GM13976 (cell line): Measurements from ENCODE around the gene SEC22A.

Experiments used
- DNase-seq: peaks from one replicate; pipeline ENCODE4 v3.0.0; 2012; ENCODE audit warnings: low spot score
- in situ Hi-C: fragments of 300-500 bp; cut with MboI; formaldehyde crosslinking; loops from one replicate; pipeline ENCODE4 v1.12.0; 2022; ENCODE audit warnings: low sequenced_read_pairs, mixed read lengths, inconsistent platforms; ENCODE audit not compliant: unreplicated experiment
- TF ChIP-seq, protein P1 (sequence below): IDR thresholded peaks from 2 replicates; pipeline ENCODE4 v1.5.1; 2012; ENCODE audit warnings: borderline replicate concordance, mild to moderate bottlenecking; ENCODE audit not compliant: insufficient read depth; ENCODE audit errors: extremely low read depth, missing control alignments, control extremely low read depth

SEC22A gene

DNA sequence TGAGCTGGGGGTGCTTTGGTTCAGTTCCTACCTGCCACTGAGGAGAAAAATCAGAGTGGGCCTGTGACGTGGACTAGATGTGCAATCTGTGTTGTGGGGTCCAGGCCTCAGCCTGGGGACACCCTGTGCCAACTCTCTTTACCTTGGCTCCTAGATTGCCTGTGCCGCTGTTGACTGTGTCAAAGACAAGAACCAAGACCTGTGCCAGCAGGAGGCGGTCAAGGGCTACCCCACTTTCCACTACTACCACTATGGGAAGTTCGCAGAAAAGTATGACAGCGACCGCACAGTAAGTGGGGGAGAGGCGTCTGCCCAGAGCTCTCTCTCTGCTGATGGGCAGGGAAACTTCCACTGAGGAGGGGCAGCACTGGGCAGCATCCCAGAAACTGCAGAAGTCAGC lies 40.6 kb upstream of the SEC22A start:
- no peak for DNase-seq
- TF ChIP-seq, protein P1, sequence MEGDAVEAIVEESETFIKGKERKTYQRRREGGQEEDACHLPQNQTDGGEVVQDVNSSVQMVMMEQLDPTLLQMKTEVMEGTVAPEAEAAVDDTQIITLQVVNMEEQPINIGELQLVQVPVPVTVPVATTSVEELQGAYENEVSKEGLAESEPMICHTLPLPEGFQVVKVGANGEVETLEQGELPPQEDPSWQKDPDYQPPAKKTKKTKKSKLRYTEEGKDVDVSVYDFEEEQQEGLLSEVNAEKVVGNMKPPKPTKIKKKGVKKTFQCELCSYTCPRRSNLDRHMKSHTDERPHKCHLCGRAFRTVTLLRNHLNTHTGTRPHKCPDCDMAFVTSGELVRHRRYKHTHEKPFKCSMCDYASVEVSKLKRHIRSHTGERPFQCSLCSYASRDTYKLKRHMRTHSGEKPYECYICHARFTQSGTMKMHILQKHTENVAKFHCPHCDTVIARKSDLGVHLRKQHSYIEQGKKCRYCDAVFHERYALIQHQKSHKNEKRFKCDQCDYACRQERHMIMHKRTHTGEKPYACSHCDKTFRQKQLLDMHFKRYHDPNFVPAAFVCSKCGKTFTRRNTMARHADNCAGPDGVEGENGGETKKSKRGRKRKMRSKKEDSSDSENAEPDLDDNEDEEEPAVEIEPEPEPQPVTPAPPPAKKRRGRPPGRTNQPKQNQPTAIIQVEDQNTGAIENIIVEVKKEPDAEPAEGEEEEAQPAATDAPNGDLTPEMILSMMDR: no peak
- in situ Hi-C loops: no loop called here

DNA sequence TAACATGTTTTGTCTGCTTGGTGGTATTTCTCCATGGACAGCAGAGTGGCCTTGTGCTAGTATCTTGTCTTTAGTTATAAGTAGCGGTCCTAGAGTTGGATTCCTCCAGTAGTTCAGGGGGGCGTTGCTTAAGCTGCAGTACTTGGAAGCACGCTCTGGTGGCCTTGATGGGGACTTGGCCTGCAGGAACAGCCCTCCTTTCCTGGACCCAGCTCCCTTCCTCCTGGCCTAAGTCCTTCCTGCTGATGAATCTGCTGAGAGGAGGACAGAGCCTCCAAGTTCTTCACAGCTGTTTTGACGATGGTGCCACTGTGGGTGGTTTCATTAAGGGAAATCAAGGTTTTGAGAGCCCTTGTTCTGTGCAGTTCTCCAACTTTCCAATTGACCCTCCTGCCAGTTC lies 38.6 kb upstream of the SEC22A start:
- in situ Hi-C loops: no loop called here
- TF ChIP-seq, protein P1: no peak
- no peak for DNase-seq

DNA sequence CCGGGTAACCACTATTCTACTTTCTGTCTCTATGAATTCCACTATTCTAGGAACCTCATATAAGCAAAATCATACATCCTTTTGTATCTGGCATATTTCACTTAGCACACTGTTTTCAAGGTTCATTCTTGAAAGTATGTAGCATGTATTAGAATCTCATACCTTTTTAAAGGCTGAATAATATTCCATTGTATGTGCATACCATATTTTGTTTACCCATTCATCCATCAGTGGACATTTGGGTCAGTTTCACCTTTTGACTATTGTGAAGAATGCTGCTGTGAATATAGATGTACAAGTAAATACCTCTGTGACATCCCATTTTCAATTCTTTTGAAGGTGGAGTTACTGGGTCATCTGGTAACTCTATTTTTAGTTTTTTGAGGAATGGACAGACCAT lies 36.6 kb upstream of the SEC22A start:
- TF ChIP-seq, protein P1: no peak
- no peak for DNase-seq
- in situ Hi-C loops: no loop called here

DNA sequence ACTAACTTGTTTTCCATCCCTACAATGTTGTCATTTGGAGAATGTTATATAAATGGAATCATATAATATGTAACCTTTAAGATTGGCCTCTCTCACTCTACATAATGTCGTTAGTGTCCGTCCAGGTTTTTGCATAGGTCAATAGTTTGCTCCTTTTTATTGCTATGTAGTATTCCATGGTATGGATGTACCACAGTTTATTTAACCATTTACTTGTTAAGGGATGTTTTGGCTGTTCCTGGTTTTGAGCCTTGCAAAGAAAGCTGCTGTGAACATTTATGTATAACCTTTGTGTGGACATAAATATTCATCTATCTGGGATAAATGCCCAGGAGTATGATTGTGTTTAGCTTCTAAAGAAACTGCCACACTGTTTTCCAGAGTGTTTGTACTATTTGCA lies 34.1 kb upstream of the SEC22A start:
- in situ Hi-C loops: no loop called here
- TF ChIP-seq, protein P1: no peak
- DNase-seq: no peak

DNA sequence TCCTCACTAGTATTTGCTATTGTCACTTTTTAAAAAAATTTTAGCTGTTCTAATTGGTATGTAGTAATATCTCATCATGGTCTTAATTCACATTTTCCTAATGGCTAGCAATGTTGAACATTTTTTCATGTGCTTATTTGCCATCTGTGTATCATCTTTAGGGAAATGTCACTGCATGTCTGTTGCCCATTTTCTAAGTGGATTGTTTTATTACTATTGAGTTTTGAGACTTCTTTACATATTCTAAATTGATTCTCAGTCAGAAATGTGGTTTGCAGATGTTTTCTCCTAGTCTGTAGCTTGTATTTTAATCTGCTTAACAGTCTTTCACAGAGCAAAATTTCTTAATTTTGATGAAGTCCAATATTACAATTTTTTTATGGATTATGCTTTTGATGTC lies 33.6 kb upstream of the SEC22A start:
- no peak for DNase-seq
- in situ Hi-C loops: no loop called here
- TF ChIP-seq, protein P1: no peak

DNA sequence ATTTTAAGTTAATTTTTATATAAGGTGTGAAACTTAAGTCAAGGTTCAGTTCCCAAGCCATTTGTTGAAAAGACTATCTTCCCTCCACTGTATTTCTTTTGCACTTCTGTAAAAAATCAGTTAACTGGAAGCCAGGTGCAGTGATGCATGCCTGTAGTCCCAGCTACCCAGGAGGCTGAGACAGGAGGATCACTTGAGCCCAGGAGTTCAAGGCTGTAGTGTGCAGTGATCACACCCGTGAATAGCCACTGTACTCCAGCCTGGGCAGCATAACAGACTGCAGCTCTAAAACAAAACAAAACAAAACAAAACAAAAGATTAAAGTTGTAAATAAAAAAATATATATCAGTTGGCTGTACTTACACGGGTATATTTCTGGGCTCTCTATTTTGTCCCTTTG lies 33.1 kb upstream of the SEC22A start:
- TF ChIP-seq, protein P1: no peak
- in situ Hi-C loops: no loop called here
- no peak for DNase-seq

DNA sequence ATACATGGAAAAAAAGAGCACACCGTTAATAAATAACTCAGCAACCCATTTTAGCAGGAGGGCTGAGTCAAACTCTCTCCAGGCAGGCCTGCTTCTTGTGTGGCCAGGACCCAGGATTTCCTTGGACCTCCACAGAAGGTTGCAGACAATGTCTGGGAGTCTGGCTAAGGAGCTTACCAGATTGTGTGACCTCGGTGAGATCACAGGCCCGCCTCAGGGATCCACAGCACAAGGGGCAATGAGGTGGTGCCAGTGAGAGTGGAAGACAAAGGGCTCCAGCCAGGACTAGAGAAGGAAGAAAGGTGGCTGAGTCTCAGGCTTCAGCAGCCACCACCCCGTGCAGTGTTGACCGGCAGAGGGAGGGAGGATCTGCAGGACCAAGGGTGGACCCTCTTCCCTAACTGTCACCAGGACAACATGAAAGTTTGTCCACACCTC lies 32.2 kb upstream of the SEC22A start:
- TF ChIP-seq, protein P1: no peak
- in situ Hi-C loops: no loop called here
- DNase-seq: no peak
